ENCODE results near the gene CHM.

DNA sequence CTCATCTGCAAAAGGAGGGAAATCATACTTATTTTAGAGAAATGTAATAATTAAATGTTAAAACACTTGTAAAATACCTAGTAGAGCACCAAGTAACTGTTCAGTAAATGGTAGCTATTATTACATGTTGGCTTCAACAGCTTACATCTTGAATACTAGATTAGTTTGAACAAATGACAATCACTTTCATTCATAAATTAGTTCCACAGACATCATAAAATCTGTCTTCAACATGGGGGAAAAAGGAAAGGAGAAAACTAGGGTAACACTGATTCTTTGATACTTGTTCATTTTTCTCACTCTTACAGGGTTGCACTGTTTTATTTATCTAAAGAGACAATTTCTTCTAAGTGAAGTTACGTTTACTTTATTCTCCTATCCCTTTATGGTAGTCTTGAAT lies 51.7 kb downstream of the CHM start:
- no peak for TF ChIP-seq POLR2A (IDR thresholded peaks at IDR 0.05)
- no peak for TF ChIP-seq CTCF (IDR thresholded peaks at IDR 0.05)

All from vagina (tissue), 2 donors.